Choroid plexus epithelial cell (primary cell): Measurements from ENCODE around the gene GRIA4.
A peak's percentile ranks its signal among the peaks of the same experiment; 100 is the strongest.

Experiments used
- DNase-seq: peaks from one replicate; pipeline ENCODE4 v3.0.0-alpha.2; 2010; ENCODE audit warnings: low read depth
- H3K4me3 ChIP-seq: 2 replicates; pipeline ENCODE4 v1.5.1; 2011; ENCODE audit warnings: low read depth, mild to moderate bottlenecking, control low read depth, low read length, moderate library complexity
- TF ChIP-seq, protein P1 (sequence below): conservative IDR thresholded peaks from 2 replicates; pipeline ENCODE4 v1.5.1; 2011; ENCODE audit warnings: low read depth, mild to moderate bottlenecking, control low read depth, inconsistent platforms, low read length, moderate library complexity

Gene GRIA4

DNA sequence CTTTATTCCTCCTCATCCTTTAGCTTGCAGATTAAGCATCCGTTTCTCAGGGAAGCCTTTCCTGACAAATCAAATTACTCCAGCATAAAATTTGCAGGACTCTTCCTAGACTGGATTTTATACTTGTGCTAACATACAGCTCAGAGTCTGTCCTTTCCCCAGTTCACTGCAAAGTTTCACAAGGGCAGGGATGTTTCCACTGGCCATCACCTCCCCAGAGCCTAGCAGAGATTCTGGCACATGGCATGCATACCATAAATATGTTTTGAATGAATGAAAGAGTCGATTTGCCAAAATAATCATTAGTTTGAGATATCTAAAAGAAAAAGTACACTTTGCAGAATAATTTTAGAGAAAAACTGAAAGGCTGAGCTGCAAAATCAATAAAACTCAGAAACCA lies 401.6 kb downstream of the GRIA4 start:
- H3K4me3 ChIP-seq: no peak overlapping the region
- peak; percentile 44 for DNase-seq
- TF ChIP-seq, protein P1, sequence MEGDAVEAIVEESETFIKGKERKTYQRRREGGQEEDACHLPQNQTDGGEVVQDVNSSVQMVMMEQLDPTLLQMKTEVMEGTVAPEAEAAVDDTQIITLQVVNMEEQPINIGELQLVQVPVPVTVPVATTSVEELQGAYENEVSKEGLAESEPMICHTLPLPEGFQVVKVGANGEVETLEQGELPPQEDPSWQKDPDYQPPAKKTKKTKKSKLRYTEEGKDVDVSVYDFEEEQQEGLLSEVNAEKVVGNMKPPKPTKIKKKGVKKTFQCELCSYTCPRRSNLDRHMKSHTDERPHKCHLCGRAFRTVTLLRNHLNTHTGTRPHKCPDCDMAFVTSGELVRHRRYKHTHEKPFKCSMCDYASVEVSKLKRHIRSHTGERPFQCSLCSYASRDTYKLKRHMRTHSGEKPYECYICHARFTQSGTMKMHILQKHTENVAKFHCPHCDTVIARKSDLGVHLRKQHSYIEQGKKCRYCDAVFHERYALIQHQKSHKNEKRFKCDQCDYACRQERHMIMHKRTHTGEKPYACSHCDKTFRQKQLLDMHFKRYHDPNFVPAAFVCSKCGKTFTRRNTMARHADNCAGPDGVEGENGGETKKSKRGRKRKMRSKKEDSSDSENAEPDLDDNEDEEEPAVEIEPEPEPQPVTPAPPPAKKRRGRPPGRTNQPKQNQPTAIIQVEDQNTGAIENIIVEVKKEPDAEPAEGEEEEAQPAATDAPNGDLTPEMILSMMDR: no peak

DNA sequence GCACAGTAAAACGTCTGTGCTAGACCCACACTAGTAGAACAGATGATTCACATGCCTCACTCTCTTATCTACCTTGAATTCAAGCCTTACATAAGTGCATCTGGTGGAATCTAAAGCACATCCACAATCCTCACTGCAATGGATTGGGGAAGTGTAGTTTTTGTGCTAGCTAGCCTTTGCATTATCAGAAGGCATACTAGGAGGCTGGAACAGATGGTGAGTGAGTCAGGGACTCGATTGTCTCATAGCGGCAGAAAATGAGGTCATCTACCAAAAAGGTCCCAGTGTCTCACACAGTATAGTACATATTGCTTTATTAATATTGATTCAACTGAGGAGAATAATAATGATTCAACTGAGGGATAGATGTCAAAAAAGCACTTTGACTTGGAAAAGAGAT lies 402.9 kb downstream of the GRIA4 start:
- TF ChIP-seq, protein P1: no peak
- H3K4me3 ChIP-seq: no peak overlapping the region
- peak; percentile 91 for DNase-seq

DNA sequence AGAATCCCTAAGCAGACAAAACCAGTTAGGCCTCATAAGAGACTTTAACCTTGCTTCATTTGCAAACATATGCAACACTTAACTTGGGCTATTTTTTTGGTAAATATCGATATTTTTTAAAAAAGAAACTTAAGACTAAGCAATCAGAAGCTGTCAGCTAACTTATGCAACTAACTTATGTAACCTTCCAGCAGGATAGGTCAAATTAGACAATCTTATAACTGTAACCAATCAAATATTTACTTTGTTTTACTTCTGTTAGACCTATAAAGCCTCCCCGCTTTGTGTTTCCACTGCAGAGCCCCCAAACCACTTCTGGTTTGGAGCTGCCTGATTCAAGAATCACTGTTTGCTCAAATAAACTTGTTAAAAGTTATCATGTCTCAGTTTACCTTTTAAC lies 404.2 kb downstream of the GRIA4 start:
- no peak for DNase-seq
- no peak overlapping the region for H3K4me3 ChIP-seq
- TF ChIP-seq, protein P1: no peak

DNA sequence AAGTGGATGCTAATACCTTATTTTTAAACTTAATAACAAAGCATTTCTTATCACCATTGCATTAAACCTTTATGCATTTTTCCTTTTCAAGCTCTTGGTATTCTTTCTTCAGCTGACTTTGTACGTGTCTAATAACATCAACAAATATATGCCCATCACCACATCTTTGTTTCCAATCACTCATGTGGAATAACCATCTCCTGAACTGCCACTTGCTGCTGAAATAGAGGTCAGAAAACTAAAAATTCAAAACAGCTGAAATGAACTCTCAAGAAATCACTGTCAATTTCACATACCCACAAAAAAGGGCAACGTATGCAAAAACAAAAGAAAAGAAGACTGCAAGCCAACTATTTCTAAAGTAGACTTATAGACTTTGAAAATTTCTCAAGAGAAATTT lies 404.7 kb downstream of the GRIA4 start:
- TF ChIP-seq, protein P1: no peak
- no peak for DNase-seq
- no peak overlapping the region for H3K4me3 ChIP-seq

DNA sequence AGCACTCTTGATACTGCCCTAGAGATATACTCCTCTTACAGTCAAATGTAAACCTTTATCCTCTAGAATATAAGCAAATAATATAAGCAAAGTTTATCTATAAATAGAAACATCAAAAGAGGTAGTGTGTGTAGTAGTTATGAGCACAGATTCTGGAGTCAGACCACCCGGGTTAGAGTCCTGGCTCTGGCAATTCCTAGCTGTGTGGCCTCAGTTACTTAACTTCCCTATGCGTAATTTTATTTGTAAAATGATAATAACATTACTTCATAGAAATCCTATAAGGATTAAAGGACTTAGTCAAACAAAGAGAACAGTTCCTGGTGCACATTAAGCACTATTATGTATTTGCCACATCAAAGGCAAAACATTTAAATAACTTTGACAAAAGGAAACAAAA lies 405.2 kb downstream of the GRIA4 start:
- no peak for DNase-seq
- H3K4me3 ChIP-seq: no peak overlapping the region
- TF ChIP-seq, protein P1: no peak

DNA sequence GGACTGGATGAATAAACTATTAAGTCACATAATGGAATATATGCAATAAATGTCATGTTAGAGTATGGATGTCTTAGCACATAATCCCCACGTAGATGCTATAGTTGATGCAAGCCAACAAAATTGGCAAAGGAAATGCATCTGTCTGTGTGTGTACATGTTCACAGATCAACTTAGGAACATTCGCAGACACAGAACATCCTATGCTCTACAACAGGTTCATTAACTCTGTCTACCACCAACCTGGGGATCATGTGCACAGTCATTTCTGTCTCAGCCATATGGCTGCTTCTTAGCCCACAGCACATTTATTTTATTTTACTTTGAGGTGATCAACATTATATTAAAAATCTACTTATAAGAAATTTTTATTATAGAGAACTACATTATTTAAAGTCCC lies 407.2 kb downstream of the GRIA4 start:
- TF ChIP-seq, protein P1: no peak
- no peak for DNase-seq
- no peak overlapping the region for H3K4me3 ChIP-seq

DNA sequence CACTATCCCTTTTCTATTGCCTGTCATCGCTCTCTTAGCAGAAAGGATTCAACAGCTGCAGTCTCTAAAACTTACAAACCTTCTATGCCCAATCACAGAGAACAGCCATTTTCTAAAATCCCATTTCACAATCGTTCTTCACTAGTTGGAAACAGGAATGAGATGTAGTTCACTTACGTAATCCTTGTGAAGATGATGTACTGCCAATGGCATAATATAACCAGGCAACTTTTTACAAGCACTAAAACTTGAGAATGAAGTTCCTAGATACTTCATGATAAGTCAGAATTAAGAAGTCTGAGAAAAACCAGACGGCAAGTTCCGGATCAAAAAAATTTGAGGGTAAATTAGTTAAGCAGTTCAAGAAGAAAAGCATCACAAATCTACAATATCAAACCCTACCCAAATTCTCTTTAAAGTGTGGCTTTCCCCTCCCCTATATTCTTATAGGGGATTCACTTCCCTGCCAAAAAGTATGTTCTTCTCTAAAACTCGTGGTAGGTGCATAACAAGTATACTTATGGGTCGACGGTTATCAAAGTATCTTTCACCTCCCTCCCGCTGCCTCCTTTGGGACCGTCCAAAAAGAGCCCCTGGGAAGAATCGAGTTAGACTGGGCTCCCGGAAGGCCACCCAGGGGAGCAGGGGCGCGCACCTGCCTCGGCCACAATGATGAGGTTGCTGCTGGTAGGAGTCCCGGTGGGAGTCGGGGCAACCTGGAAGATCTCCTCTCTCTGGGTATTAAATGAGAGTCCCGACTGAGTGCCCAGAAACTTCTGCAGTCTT lies 411.5 kb downstream of the GRIA4 start:
- peak; percentile 50 for DNase-seq
- peak overlapping the region; percentile 93 for H3K4me3 ChIP-seq
- TF ChIP-seq, protein P1: no peak
